ENCODE results near the gene HTR3E.

DNA sequence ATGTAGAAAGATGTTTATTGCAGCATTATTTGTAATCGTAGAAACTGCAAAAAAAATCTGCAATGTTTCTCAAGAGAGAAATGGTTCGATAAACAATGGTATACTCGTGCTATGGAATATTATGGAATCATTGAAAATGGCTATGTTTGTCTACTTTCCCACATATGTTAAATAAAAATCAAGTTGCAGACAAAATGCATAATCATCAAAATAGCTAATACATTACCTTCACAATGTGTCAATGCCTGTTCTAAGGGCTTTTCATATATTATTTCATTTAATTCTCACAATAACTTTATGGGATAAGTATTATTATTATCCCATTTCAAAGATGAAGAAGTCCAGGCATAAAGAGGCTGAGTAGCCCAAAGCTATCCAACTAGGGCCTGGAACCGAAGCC is 36.1 kb downstream of the HTR3E start:
- no peak for TF ChIP-seq CTCF (IDR thresholded peaks at IDR 0.05)
- TF ChIP-seq POLR2A (IDR thresholded peaks at IDR 0.05), result no peak
